PFSK-1 (cell line): Measurements from ENCODE around the gene ANKRD34A.

Experiments used
- FOXP2 ChIP-seq: optimal IDR thresholded peaks from 2 replicates; pipeline ENCODE3; 2011; ENCODE audit warnings: borderline replicate concordance, control low read depth, inconsistent platforms; ENCODE audit not compliant: insufficient read depth; ENCODE audit errors: extremely low read length, extremely low read depth
- POLR2AphosphoS5 ChIP-seq: IDR thresholded peaks from 2 replicates; pipeline ENCODE4 v1.6.1; 2012; ENCODE audit warnings: low read depth, mild to moderate bottlenecking, control low read depth, low read length, moderate library complexity
- SIN3A ChIP-seq: IDR thresholded peaks from 2 replicates; pipeline ENCODE4 v1.6.1; 2012; ENCODE audit warnings: mild to moderate bottlenecking, low read length, moderate library complexity, borderline replicate concordance; ENCODE audit not compliant: insufficient read depth
- TAF1 ChIP-seq: IDR thresholded peaks from 2 replicates; pipeline ENCODE4 v1.6.1; 2012; ENCODE audit warnings: low read length, control low read depth, borderline replicate concordance; ENCODE audit not compliant: insufficient read depth
- TF ChIP-seq, protein P1 (sequence below), 2 experiments: IDR thresholded peaks; 2 replicates each; pipeline versions ENCODE4 v1.6.1 to v1.8.0; 2011 to 2012; ENCODE audit warnings: low read depth in 2 of 2, low read length in 2 of 2, control low read depth in 1 of 2, inconsistent platforms in 1 of 2, mild to moderate bottlenecking in 1 of 2, moderate library complexity in 1 of 2; ENCODE audit not compliant: insufficient read depth in 1 of 2

The ANKRD34A gene

DNA sequence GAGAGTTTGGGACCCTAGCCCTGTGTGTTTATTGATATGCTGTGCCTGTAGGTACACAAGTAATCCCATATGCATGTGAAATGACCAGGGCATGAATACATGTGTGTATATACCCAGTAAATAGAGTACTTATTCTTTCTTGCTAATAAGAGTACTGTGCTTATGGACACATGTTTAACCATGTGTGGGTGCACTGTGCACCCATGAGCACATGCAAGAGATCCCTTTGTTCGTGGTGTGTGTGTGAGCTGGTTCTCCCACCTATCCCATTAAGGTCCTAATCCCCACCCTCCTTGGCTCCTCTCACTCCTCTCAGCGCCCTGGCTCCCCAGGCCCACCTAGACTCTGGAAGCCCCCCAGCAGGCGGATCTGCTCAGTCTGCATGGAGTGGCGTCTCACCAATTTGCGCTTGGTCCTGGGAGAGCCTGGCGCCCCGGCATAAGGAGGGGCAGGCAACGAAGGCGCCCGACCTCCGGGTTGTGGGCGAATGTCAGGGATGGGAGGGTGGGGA, 4.4 kb downstream of the ANKRD34A start:
- TF ChIP-seq SIN3A: no peak
- TF ChIP-seq, protein P1, sequence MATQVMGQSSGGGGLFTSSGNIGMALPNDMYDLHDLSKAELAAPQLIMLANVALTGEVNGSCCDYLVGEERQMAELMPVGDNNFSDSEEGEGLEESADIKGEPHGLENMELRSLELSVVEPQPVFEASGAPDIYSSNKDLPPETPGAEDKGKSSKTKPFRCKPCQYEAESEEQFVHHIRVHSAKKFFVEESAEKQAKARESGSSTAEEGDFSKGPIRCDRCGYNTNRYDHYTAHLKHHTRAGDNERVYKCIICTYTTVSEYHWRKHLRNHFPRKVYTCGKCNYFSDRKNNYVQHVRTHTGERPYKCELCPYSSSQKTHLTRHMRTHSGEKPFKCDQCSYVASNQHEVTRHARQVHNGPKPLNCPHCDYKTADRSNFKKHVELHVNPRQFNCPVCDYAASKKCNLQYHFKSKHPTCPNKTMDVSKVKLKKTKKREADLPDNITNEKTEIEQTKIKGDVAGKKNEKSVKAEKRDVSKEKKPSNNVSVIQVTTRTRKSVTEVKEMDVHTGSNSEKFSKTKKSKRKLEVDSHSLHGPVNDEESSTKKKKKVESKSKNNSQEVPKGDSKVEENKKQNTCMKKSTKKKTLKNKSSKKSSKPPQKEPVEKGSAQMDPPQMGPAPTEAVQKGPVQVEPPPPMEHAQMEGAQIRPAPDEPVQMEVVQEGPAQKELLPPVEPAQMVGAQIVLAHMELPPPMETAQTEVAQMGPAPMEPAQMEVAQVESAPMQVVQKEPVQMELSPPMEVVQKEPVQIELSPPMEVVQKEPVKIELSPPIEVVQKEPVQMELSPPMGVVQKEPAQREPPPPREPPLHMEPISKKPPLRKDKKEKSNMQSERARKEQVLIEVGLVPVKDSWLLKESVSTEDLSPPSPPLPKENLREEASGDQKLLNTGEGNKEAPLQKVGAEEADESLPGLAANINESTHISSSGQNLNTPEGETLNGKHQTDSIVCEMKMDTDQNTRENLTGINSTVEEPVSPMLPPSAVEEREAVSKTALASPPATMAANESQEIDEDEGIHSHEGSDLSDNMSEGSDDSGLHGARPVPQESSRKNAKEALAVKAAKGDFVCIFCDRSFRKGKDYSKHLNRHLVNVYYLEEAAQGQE (IDR thresholded peaks at IDR 0.05; ENCODE audit: insufficient read depth in 1 of 2, low read depth in 2 of 2, low read length in 2 of 2): no peak
- TF ChIP-seq FOXP2: no peak
- TF ChIP-seq POLR2AphosphoS5: no peak
- TF ChIP-seq TAF1: no peak

DNA sequence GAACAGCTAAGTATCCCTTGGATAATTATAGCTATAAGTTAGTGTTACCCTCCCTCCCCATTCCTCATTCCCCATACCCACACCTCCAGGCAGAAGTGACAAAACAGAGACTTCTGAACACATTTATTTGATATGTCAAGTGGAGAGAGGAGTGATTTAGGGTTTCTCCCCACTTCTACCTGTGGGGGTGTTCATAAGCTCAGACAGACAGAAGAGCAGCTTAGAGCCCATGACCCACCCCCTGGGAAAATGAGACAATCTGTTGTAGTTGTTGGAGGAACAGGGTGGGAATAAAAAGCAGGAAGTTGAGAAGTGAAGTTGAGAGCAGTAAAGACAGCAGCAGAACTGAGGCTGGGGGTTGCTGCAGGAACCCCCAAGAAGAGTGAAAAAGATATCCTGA, 5.0 kb downstream of the ANKRD34A start:
- no peak for TF ChIP-seq POLR2AphosphoS5
- TF ChIP-seq, protein P1 (IDR thresholded peaks at IDR 0.05; ENCODE audit: insufficient read depth in 1 of 2, low read depth in 2 of 2, low read length in 2 of 2): no peak
- TF ChIP-seq SIN3A: no peak
- TF ChIP-seq FOXP2: no peak
- no peak for TF ChIP-seq TAF1

DNA sequence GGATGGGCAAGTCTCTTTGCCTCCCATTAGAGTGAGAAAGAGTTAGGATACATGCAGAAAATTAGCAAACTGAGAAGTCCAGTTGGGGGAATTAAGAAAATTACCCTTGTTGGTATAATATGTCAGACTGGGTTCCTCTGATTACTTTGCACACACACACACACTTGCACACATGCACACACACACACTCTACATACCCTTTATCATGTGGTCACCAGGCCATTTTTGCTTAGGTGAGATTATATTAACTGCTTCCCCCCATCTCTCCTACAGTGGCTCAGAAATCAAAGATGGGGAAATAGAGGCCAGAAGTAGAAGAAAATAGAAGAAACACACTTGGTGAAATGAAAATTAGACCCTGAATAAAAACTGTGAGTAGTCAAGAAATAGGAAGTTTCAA, 5.6 kb downstream of the ANKRD34A start:
- no peak for TF ChIP-seq TAF1
- no peak for TF ChIP-seq FOXP2

DNA sequence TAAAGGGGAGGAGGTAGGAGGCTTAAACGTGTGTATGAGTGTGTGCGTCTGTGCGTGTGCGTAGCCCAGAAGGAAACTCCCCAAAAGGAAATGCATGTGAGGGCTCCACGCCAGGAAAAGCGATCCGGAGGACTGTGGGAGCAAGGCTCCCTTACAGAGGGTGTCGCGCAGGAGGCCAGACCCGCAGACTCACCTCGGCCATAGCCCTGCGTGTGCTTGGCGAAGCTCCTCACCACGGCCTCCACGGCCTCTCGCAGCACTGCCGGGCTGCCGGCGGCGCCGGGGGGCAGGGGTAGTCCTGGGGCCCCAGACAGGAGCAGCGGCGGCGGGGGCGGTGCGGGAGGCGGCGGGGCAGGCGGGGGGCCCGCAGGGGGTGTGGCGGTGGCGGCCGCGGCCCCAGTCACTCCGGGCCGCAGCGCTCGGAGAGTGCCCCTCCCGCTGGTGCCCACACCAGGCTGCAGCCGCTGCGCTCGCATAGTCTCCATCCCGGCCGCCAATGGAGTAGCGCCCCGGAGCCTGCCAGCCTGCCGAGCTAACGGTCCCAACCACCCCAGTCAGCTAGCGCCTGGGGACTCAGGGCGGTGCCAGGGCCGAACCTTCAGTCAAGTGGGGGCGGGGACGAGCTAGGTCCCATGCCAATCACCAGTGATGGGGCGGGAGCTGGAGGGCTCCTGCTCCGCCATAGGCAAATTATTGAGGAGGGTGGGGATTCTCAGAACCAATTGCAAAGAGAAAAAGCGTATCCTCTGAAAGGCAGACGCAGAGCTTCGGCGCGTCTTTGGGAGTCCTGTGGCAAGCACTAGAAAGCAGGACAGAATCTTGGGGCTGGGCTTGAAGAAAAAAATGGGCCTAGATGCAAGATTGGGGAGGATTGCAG, 6.7 kb downstream of the ANKRD34A start, which contains the start of gene LIX1L:
Gene LIX1L (minus strand): TSS at position 575 of the 877 bp plus-strand sequence. CDS start 90 bp downstream, at position 485.
- TF ChIP-seq FOXP2: peak; percentile 42
- no peak for TF ChIP-seq SIN3A
- peak; percentile 70 for TF ChIP-seq POLR2AphosphoS5
- TF ChIP-seq, protein P1 (IDR thresholded peaks at IDR 0.05; ENCODE audit: insufficient read depth in 1 of 2, low read depth in 2 of 2, low read length in 2 of 2): no peak
- peak; percentile 19; the same call in 1 of the 2 replicates for TF ChIP-seq TAF1

DNA sequence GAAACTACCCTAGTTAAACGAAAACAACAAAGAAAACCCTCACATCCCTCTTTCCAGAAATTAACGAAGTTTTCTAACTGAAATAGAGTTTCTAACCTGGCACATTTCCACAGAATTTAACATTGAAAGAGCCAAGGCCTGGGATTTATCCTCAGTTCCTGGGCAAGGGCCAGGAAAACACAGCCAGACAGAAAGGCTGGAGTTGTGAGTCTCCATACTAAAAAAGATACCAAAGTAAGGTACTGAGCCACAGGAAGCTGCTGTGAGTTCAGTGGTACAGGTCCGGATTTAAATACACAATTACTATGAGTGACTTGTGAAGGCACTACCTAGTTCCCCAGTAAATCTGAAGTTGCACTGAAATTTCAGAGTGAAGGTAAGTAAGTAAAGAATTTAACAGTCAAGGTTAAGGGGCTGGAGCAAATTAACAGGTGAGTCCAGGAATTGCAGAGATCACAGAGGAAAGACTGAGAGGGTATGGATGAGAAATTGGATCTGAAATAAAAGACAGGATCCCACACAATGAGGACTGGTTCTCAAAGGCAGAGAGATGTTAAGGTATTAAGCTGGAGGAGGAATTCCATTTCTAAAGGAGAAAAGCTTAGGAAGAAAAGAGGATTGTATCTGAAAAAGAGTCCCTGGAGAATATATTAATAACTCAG, 7.5 kb downstream of the ANKRD34A start:
- TF ChIP-seq TAF1 (peak; percentile 23; the same call in 1 of the 2 replicates), POLR2AphosphoS5 (no peak), SIN3A (no peak), FOXP2 (no peak)
- TF ChIP-seq, protein P1 (IDR thresholded peaks at IDR 0.05; ENCODE audit: insufficient read depth in 1 of 2, low read depth in 2 of 2, low read length in 2 of 2): no peak
